PC-9 (cell line): ENCODE measurements around the gene SGCE.

ENCODE experiments used
- EZH2 ChIP-seq: fragments of 200-600 bp; sonication (generic); IDR thresholded peaks from 2 replicates; pipeline ENCODE4 v1.8.0; 2017; ENCODE audit warnings: antibody characterized with exemption, low read depth
- TF ChIP-seq, protein P1 (sequence below): fragments of 200-600 bp; sonication (generic); conservative IDR thresholded peaks from 2 replicates; pipeline ENCODE4 v1.6.1; 2017; ENCODE audit warnings: mixed run types, antibody characterized with exemption, mild to moderate bottlenecking, moderate library complexity

DNA sequence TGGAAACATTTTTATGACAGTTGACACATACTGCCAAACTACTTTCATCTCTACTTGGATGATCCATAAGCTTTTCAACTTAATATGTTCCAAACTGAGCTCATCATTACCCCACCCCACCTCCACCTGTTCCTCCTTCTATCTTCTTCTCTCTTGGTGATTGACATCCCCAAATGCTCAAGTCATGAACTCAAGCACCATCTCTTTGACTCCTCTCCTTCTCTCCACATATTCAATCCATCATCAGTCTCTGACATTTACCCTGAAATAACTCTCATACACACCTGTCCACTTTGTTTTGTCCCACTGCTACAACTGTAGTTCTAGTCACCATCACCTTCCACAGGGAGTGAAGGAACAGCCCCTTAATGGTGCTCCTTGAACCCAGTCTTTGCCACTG is 43.3 kb downstream of the SGCE start:
- TF ChIP-seq, protein P1, sequence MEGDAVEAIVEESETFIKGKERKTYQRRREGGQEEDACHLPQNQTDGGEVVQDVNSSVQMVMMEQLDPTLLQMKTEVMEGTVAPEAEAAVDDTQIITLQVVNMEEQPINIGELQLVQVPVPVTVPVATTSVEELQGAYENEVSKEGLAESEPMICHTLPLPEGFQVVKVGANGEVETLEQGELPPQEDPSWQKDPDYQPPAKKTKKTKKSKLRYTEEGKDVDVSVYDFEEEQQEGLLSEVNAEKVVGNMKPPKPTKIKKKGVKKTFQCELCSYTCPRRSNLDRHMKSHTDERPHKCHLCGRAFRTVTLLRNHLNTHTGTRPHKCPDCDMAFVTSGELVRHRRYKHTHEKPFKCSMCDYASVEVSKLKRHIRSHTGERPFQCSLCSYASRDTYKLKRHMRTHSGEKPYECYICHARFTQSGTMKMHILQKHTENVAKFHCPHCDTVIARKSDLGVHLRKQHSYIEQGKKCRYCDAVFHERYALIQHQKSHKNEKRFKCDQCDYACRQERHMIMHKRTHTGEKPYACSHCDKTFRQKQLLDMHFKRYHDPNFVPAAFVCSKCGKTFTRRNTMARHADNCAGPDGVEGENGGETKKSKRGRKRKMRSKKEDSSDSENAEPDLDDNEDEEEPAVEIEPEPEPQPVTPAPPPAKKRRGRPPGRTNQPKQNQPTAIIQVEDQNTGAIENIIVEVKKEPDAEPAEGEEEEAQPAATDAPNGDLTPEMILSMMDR, result no peak
- TF ChIP-seq EZH2, result no peak
